GM18909 (cell line): ENCODE measurements around the gene CADPS2.
"Not testable (repeated sequence)": the region's sequence is repeated elsewhere in the genome, so short reads cannot be mapped to it uniquely, and the experiment has no call there.

Experiments used
- ATAC-seq: cut with Tn5 transposase; IDR thresholded peaks from one replicate; pipeline ENCODE4 v1.9.1; 2021; ENCODE audit warnings: mild to moderate bottlenecking; ENCODE audit not compliant: unreplicated experiment, poor library complexity

The CADPS2 gene

GRCh38 chr7:122679813-122680212, 206.4 kb downstream of the CADPS2 start:
- ATAC-seq: no peak

GRCh38 chr7:122679269-122679709, 207.0 kb downstream of the CADPS2 start:
- not testable (repeated sequence) for ATAC-seq

- ATAC-seq: no peak
Observed at GRCh38 chr7:122677149-122677548, 209.1 kb downstream of the CADPS2 start.

- no peak for ATAC-seq
Observed at GRCh38 chr7:122676466-122676865, 209.8 kb downstream of the CADPS2 start.

- ATAC-seq: no peak
Observed at GRCh38 chr7:122675621-122676020, 210.6 kb downstream of the CADPS2 start.

GRCh38 chr7:122675011-122675410, 211.2 kb downstream of the CADPS2 start:
- no peak for ATAC-seq

GRCh38 chr7:122674502-122674901, 211.8 kb downstream of the CADPS2 start:
- no peak for ATAC-seq

- no peak for ATAC-seq
Observed at GRCh38 chr7:122673951-122674350, 212.3 kb downstream of the CADPS2 start.

- ATAC-seq: no peak
Observed at GRCh38 chr7:122672536-122672935, 213.7 kb downstream of the CADPS2 start.

- ATAC-seq: no peak
Observed at GRCh38 chr7:122663733-122664132, 222.5 kb downstream of the CADPS2 start.

GRCh38 chr7:122658856-122659255, 227.4 kb downstream of the CADPS2 start:
- no peak for ATAC-seq

GRCh38 chr7:122653685-122654084, 232.6 kb downstream of the CADPS2 start:
- no peak for ATAC-seq

- ATAC-seq: no peak
Observed at GRCh38 chr7:122652876-122653275, 233.4 kb downstream of the CADPS2 start.

- no peak for ATAC-seq
Observed at GRCh38 chr7:122651451-122651850, 234.8 kb downstream of the CADPS2 start.

- no peak for ATAC-seq
Observed at GRCh38 chr7:122643250-122643649, 243.0 kb downstream of the CADPS2 start.

GRCh38 chr7:122638459-122638858, 247.8 kb downstream of the CADPS2 start:
- no peak for ATAC-seq

GRCh38 chr7:122637784-122638183, 248.5 kb downstream of the CADPS2 start:
- no peak for ATAC-seq

- ATAC-seq: not testable (repeated sequence)
Observed at GRCh38 chr7:122635481-122635880, 250.8 kb downstream of the CADPS2 start.

GRCh38 chr7:122633472-122633871, 252.8 kb downstream of the CADPS2 start:
- no peak for ATAC-seq

- ATAC-seq: no peak
Observed at GRCh38 chr7:122632238-122632637, 254.0 kb downstream of the CADPS2 start.

- ATAC-seq: no peak
Observed at GRCh38 chr7:122629412-122629953, 256.8 kb downstream of the CADPS2 start.

- no peak for ATAC-seq
Observed at GRCh38 chr7:122628651-122629411, 257.4 kb downstream of the CADPS2 start.
